GM18868 (cell line): ENCODE results near the gene DHRS4L2.
"Not testable (repeated sequence)": the region's sequence is repeated elsewhere in the genome, so short reads cannot be mapped to it uniquely, and the experiment has no call there.

ENCODE experiments used
- ATAC-seq: cut with Tn5 transposase; IDR thresholded peaks from one replicate; pipeline ENCODE4 v1.9.1; 2021; ENCODE audit warnings: mild to moderate bottlenecking, moderate library complexity; ENCODE audit not compliant: unreplicated experiment

The DHRS4L2 gene

GRCh38 chr14:23970283-23970659, 18.5 kb upstream of the DHRS4L2 start:
- not testable (repeated sequence) for ATAC-seq

GRCh38 chr14:23973178-23973577, 15.6 kb upstream of the DHRS4L2 start:
- not testable (repeated sequence) for ATAC-seq

- ATAC-seq, result not testable (repeated sequence)
Observed at GRCh38 chr14:23974041-23974440, 14.7 kb upstream of the DHRS4L2 start.

- ATAC-seq, result peak; percentile 75
Observed at GRCh38 chr14:23977208-23977607, 11.5 kb upstream of the DHRS4L2 start.

GRCh38 chr14:23981951-23982813, 6.5 kb upstream of the DHRS4L2 start:
- not testable (repeated sequence) for ATAC-seq

GRCh38 chr14:23984891-23985602, 3.7 kb upstream of the DHRS4L2 start:
- no peak for ATAC-seq

- ATAC-seq, result not testable (repeated sequence)
Observed at GRCh38 chr14:23988223-23988606, 514 bp upstream of the DHRS4L2 start.

GRCh38 chr14:23989734-23990445, 1.2 kb downstream of the DHRS4L2 start:
- peak; percentile 50 for ATAC-seq

GRCh38 chr14:23990961-23991360, 2.2 kb downstream of the DHRS4L2 start:
- not testable (repeated sequence) for ATAC-seq

- ATAC-seq, result not testable (repeated sequence)
Observed at GRCh38 chr14:23993042-23993441, 4.3 kb downstream of the DHRS4L2 start.

GRCh38 chr14:23996009-23996408, 7.3 kb downstream of the DHRS4L2 start:
- not testable (repeated sequence) for ATAC-seq

GRCh38 chr14:23996825-23997224, 8.1 kb downstream of the DHRS4L2 start:
- not testable (repeated sequence) for ATAC-seq

- ATAC-seq, result not testable (repeated sequence)
Observed at GRCh38 chr14:23999640-24000039, 10.9 kb downstream of the DHRS4L2 start.

GRCh38 chr14:24001078-24001477, 12.3 kb downstream of the DHRS4L2 start:
- not testable (repeated sequence) for ATAC-seq

- not testable (repeated sequence) for ATAC-seq
Observed at GRCh38 chr14:24001679-24002078, 12.9 kb downstream of the DHRS4L2 start.

- ATAC-seq, result peak; percentile 33
Observed at GRCh38 chr14:24006471-24006816, 17.7 kb downstream of the DHRS4L2 start.

- ATAC-seq, result peak; percentile 83
Observed at GRCh38 chr14:24006817-24007652, 18.3 kb downstream of the DHRS4L2 start.

- no peak for ATAC-seq
Observed at GRCh38 chr14:24011051-24011450, 22.3 kb downstream of the DHRS4L2 start.

- not testable (repeated sequence) for ATAC-seq
Observed at GRCh38 chr14:24012726-24013273, 24.1 kb downstream of the DHRS4L2 start.
